Natural killer cell (primary cell): ENCODE data around the gene ATXN7L2. TPM values are rescaled to one million over a fixed set of nuclear protein-coding genes. Genes with fewer than 3 reads are reported as not detected.
"Not testable (repeated sequence)": the region's sequence is repeated elsewhere in the genome, so short reads cannot be mapped to it uniquely, and the experiment has no call there.

Experiments used
- ATAC-seq, 3 donors: fragments of 150-1000 bp in 2 of 3; fragments of 200-7000 bp in 1 of 3; cut with Tn5 transposase; 1 replicate in 1 of 3; 2 replicates in 2 of 3; pipeline ENCODE4 v1.10.0; 2021; ENCODE audit warnings: mild to moderate bottlenecking in 2 of 3, moderate library complexity in 2 of 3
- DNase-seq, 2 donors: peaks; one replicate each; pipeline versions ENCODE4 v3.0.0 to v3.0.0-alpha.2; 2013 to 2021; ENCODE audit warnings: mixed read lengths in 1 of 2
- H3K27ac ChIP-seq: one replicate; pipeline ENCODE4 v1.5.1; 2013; ENCODE audit warnings: mild to moderate bottlenecking, low read length
- H3K27me3 ChIP-seq: one replicate; pipeline ENCODE4 v1.6.1; 2013; ENCODE audit warnings: low read length; ENCODE audit not compliant: control insufficient read depth, insufficient read depth
- H3K36me3 ChIP-seq: one replicate; pipeline ENCODE4 v1.6.1; 2013; ENCODE audit warnings: low read length; ENCODE audit not compliant: control insufficient read depth, insufficient read depth
- H3K4me1 ChIP-seq: one replicate; pipeline ENCODE4 v1.6.1; 2013; ENCODE audit warnings: low read length; ENCODE audit not compliant: control insufficient read depth, insufficient read depth
- H3K4me3 ChIP-seq: one replicate; pipeline ENCODE4 v1.5.1; 2013; ENCODE audit warnings: low read length
- H3K9me3 ChIP-seq: one replicate; pipeline ENCODE4 v1.6.1; 2013; ENCODE audit warnings: low read length; ENCODE audit not compliant: control insufficient read depth, insufficient read depth
- H3K27ac Mint-ChIP-seq, 2 donors: one replicate each; pipeline ENCODE4 v1.8.0; 2022; ENCODE audit warnings: mild to moderate bottlenecking in 2 of 2, mixed read lengths in 2 of 2, moderate library complexity in 1 of 2
- H3K27me3 Mint-ChIP-seq, 2 donors: one replicate each; pipeline ENCODE4 v1.8.0; 2022; ENCODE audit warnings: low read depth in 2 of 2, mixed read lengths in 2 of 2
- H3K36me3 Mint-ChIP-seq: one replicate; pipeline ENCODE4 v1.8.0; 2022; ENCODE audit warnings: mixed read lengths
- H3K4me1 Mint-ChIP-seq, 2 donors: one replicate each; pipeline ENCODE4 v1.8.0; 2022; ENCODE audit warnings: mixed read lengths in 2 of 2
- H3K4me3 Mint-ChIP-seq: one replicate; pipeline ENCODE4 v1.8.0; 2022; ENCODE audit warnings: mild to moderate bottlenecking, moderate library complexity, mixed read lengths
- H3K9me3 Mint-ChIP-seq, 2 donors: one replicate each; pipeline ENCODE4 v1.8.0; 2022; ENCODE audit warnings: mixed read lengths in 2 of 2
- CTCF ChIP-seq: fragments of 200-600 bp; IDR thresholded peaks from one replicate; pipeline ENCODE4 v1.8.0; 2022; ENCODE audit warnings: antibody characterized with exemption
- WGBS: methylation state at CpG from one replicate; pipeline ENCODE4 v1.1.7; 2013; ENCODE audit warnings: missing lambda C conversion rate; ENCODE audit not compliant: insufficient coverage; 5-methylcytosine and 5-hydroxymethylcytosine counted together
- intact Hi-C: fragments of 100-400 bp; cut with micrococcal nuclease; formaldehyde crosslinking; loops from one replicate; pipeline ENCODE4 v1.14.2; 2022
- total RNA-seq, 4 donors: library from RNA; stranded (reverse); fragments of 120-200 nt in 1 of 4; gene quantifications; one replicate each; pipeline versions ENCODE4 v1.2.3 to v1.2.4, GENCODE V29; 2013 to 2022

ATXN7L2 gene
- total RNA-seq, 3 donors from 2014 or later (not counting 1 experiment from before 2014, with no cell fraction given): 16.4 to 18.5 (median 18.3) TPM

GRCh38 chr1:109468903-109469302 is 14.8 kb upstream of the ATXN7L2 start:
- Mint-ChIP-seq H3K4me3 (no peak overlapping the region), H3K27me3 (peaks cover 62 to 70% of the 10 kb centered on the region in 2 donors), H3K36me3 (no peaks in the 10 kb centered on the region), H3K27ac (no peak overlapping the region), H3K4me1 (peaks cover 0 to 8% of the 10 kb centered on the region in 2 donors), H3K9me3 (no peaks in the 10 kb centered on the region)
- ATAC-seq (no peak), DNase-seq (no peak)
- Histone ChIP-seq H3K27me3 (peaks cover 43% of the 10 kb centered on the region), H3K9me3 (no peaks in the 10 kb centered on the region), H3K36me3 (no peaks in the 10 kb centered on the region), H3K27ac (no peak overlapping the region), H3K4me3 (no peak overlapping the region), H3K4me1 (peaks cover 13% of the 10 kb centered on the region)
- no peak for TF ChIP-seq CTCF
- intact Hi-C loops: no loop called here
- 15% methylated on average over 2 of the region's 2 CpGs for WGBS

GRCh38 chr1:109470245-109470644 is 13.5 kb upstream of the ATXN7L2 start:
- intact Hi-C loops: no loop called here
- Histone ChIP-seq H3K4me1 (peaks cover 13% of the 10 kb centered on the region), H3K4me3 (no peak overlapping the region), H3K27ac (no peak overlapping the region), H3K27me3 (peaks cover 36% of the 10 kb centered on the region), H3K36me3 (no peaks in the 10 kb centered on the region), H3K9me3 (no peaks in the 10 kb centered on the region)
- peaks cover 0 to 8% of the 10 kb centered on the region in 2 donors for H3K4me1 Mint-ChIP-seq
- no peak for TF ChIP-seq CTCF
- no peak for DNase-seq
- H3K9me3 Mint-ChIP-seq: no peaks in the 10 kb centered on the region
- WGBS: 61% methylated on average over 6 of the region's 6 CpGs
- H3K27me3 Mint-ChIP-seq: peaks cover 49 to 57% of the 10 kb centered on the region in 2 donors
- ATAC-seq: no peak
- no peaks in the 10 kb centered on the region for H3K36me3 Mint-ChIP-seq
- no peak overlapping the region for H3K27ac Mint-ChIP-seq
- no peak overlapping the region for H3K4me3 Mint-ChIP-seq

- H3K27ac ChIP-seq: no peak overlapping the region
- H3K36me3 ChIP-seq: no peaks in the 10 kb centered on the region
- H3K4me3 ChIP-seq: no peak overlapping the region
- Mint-ChIP-seq H3K4me3 (no peak overlapping the region), H3K4me1 (no peaks in the 10 kb centered on the region), H3K27ac (no peak overlapping the region), H3K9me3 (no peaks in the 10 kb centered on the region), H3K36me3 (no peaks in the 10 kb centered on the region), H3K27me3 (peaks cover 43 to 60% of the 10 kb centered on the region in 2 donors)
- 54% methylated on average over 3 of the region's 3 CpGs for WGBS
- DNase-seq (no peak), ATAC-seq (no peak)
- H3K9me3 ChIP-seq: no peaks in the 10 kb centered on the region
- H3K27me3 ChIP-seq: peaks cover 17% of the 10 kb centered on the region
- intact Hi-C loops: no loop called here
- no peak for TF ChIP-seq CTCF
- H3K4me1 ChIP-seq: peaks cover 2% of the 10 kb centered on the region
Measured at GRCh38 chr1:109472779-109473178, 10.9 kb upstream of the ATXN7L2 start.

- 85% methylated on average over 11 of the region's 12 CpGs for WGBS
- H3K9me3 Mint-ChIP-seq, H3K36me3 Mint-ChIP-seq, H3K4me3 ChIP-seq, H3K9me3 ChIP-seq, intact Hi-C loops, H3K27ac ChIP-seq, H3K36me3 ChIP-seq, H3K27ac Mint-ChIP-seq, DNase-seq, ATAC-seq, H3K4me1 Mint-ChIP-seq, H3K4me1 ChIP-seq, H3K4me3 Mint-ChIP-seq: not testable (repeated sequence)
- H3K27me3 ChIP-seq: peaks cover 14% of the 10 kb centered on the region
- peaks cover 41 to 56% of the 10 kb centered on the region in 2 donors for H3K27me3 Mint-ChIP-seq
Measured at GRCh38 chr1:109473284-109474057, 10.2 kb upstream of the ATXN7L2 start.
